BLaER1 (cell line): Measurements from ENCODE around the gene ATP13A2.

Source experiments
- H3K27ac ChIP-seq: shearing (Covaris generic); formaldehyde crosslinking; 2 replicates; pipeline ENCODE4 v1.8.1; 2022
- H3K27me3 ChIP-seq: shearing (Covaris generic); formaldehyde crosslinking; 2 replicates; pipeline ENCODE4 v1.8.1; 2022
- H3K36me3 ChIP-seq: shearing (Covaris generic); formaldehyde crosslinking; 2 replicates; pipeline ENCODE4 v1.8.1; 2022
- H3K4me1 ChIP-seq: shearing (Covaris generic); formaldehyde crosslinking; 2 replicates; pipeline ENCODE4 v1.8.1; 2022
- H3K4me2 ChIP-seq: shearing (Covaris generic); formaldehyde crosslinking; 2 replicates; pipeline ENCODE4 v1.8.1; 2022
- H3K4me3 ChIP-seq: shearing (Covaris generic); formaldehyde crosslinking; 2 replicates; pipeline ENCODE4 v1.8.1; 2022
- H3K9ac ChIP-seq: shearing (Covaris generic); formaldehyde crosslinking; 2 replicates; pipeline ENCODE4 v1.8.1; 2022
- H3K9me3 ChIP-seq: shearing (Covaris generic); formaldehyde crosslinking; 2 replicates; pipeline ENCODE4 v1.8.1; 2022
- H4K20me1 ChIP-seq: shearing (Covaris generic); formaldehyde crosslinking; 2 replicates; pipeline ENCODE4 v1.8.1; 2022
- Cebpa-rat ChIP-seq: shearing (Covaris generic); IDR thresholded peaks from 2 replicates; pipeline ENCODE4 v1.8.1; 2022

ATP13A2 gene

DNA sequence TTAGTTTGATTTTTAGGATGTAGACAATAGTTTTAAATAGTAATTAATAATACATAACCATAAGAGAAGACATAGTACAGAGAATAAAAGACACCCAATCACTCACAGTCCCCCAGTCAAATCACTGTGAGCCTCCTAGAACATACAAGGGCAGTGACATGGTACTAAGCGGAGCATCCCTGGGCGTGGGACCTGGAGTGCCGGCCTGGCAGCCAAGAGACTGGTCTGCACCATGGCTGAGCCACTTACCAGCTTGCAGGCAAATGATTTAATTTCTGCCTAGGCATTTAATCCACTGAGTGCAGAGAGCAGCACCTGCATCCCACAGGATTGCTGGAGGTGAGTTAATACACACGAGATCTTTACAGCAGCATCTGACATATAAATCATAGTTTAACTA is 21.8 kb upstream of the ATP13A2 start:
- no peak overlapping the region for H3K9ac ChIP-seq

GRCh38 chr1:17032741-17033140 is 21.0 kb upstream of the ATP13A2 start:
- Histone ChIP-seq H3K36me3 (peaks cover 84% of the 10 kb centered on the region), H3K4me3 (no peak overlapping the region), H3K4me1 (no peaks in the 10 kb centered on the region), H3K27ac (no peak overlapping the region), H3K9ac (no peak overlapping the region), H4K20me1 (peaks cover 54% of the 10 kb centered on the region), H3K27me3 (no peaks in the 10 kb centered on the region), H3K4me2 (no peak overlapping the region), H3K9me3 (no peaks in the 10 kb centered on the region)
- TF ChIP-seq Cebpa-rat: no peak

More for the DNA sequence above, 21.8 kb upstream of the ATP13A2 start:
- peaks cover 58% of the 10 kb centered on the region for H4K20me1 ChIP-seq
- no peak overlapping the region for H3K27ac ChIP-seq
- H3K36me3 ChIP-seq: peaks cover 84% of the 10 kb centered on the region
- no peaks in the 10 kb centered on the region for H3K27me3 ChIP-seq
- H3K9me3 ChIP-seq: no peaks in the 10 kb centered on the region
- no peak overlapping the region for H3K4me2 ChIP-seq
- no peak overlapping the region for H3K4me3 ChIP-seq
- no peak for TF ChIP-seq Cebpa-rat
- no peaks in the 10 kb centered on the region for H3K4me1 ChIP-seq

DNA sequence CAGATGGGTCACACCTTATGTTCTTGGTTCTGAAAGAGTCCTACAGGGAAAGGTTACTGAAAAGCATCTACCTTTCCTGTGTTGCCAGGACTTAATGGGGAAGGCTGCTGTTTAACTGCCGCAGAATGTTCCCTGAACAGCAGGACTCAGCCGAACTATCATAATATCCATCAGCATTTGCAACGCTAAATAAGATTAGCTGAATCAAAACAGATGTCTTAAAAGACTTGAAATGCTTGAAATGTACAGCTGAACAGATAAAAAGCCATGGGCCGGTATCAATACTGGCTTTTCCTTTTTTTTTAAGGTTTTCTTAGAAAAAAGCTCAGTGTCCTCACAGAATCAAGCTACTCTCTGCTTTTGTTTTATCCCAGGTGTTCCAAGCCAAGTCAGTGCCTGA is 19.7 kb upstream of the ATP13A2 start:
- Histone ChIP-seq H3K27me3 (no peaks in the 10 kb centered on the region), H4K20me1 (peaks cover 64% of the 10 kb centered on the region), H3K27ac (no peak overlapping the region), H3K36me3 (peaks cover 88% of the 10 kb centered on the region), H3K9me3 (no peaks in the 10 kb centered on the region), H3K4me2 (no peak overlapping the region), H3K4me1 (no peaks in the 10 kb centered on the region), H3K9ac (no peak overlapping the region), H3K4me3 (no peak overlapping the region)
- no peak for TF ChIP-seq Cebpa-rat

- H3K36me3 ChIP-seq: peaks cover 96% of the 10 kb centered on the region
- H3K27ac ChIP-seq: no peak overlapping the region
- no peaks in the 10 kb centered on the region for H3K4me1 ChIP-seq
- no peaks in the 10 kb centered on the region for H3K9me3 ChIP-seq
- H3K4me3 ChIP-seq: no peak overlapping the region
- H3K9ac ChIP-seq: no peak overlapping the region
- H3K4me2 ChIP-seq: no peak overlapping the region
- H4K20me1 ChIP-seq: peaks cover 53% of the 10 kb centered on the region
- no peak for TF ChIP-seq Cebpa-rat
- no peaks in the 10 kb centered on the region for H3K27me3 ChIP-seq
Observed at GRCh38 chr1:17030206-17030605, 18.5 kb upstream of the ATP13A2 start.

- Histone ChIP-seq H3K9ac (no peak overlapping the region), H3K27me3 (no peaks in the 10 kb centered on the region), H3K36me3 (peaks cover 97% of the 10 kb centered on the region), H3K9me3 (no peaks in the 10 kb centered on the region), H3K4me3 (no peak overlapping the region), H3K27ac (no peak overlapping the region), H3K4me1 (peaks cover 11% of the 10 kb centered on the region), H3K4me2 (no peak overlapping the region), H4K20me1 (peaks cover 41% of the 10 kb centered on the region; the same call in 1 of the 2 replicates)
- no peak for TF ChIP-seq Cebpa-rat
Observed at GRCh38 chr1:17028662-17029188, 17.0 kb upstream of the ATP13A2 start.

DNA sequence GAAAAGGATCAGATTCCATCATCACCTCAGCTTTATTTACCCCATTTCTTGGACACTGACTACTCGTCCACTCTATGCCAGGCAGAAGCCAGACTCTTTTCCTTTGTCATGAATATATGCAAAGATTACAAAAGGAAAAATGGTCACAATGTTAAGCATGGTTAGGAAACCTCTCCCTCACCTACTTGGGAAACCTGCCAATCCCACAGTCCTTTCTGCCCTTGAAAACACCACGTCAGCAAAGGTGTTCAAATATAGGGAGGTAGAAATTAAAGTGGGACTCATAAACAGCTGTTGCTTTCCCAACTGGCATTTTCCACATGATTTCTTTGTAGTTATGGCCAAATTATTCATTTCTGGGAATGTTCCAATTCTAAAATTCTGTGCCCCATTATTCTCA is 16.2 kb upstream of the ATP13A2 start:
- no peaks in the 10 kb centered on the region for H3K9me3 ChIP-seq
- peaks cover 18% of the 10 kb centered on the region for H3K4me1 ChIP-seq
- H3K4me3 ChIP-seq: no peak overlapping the region
- peaks cover 97% of the 10 kb centered on the region for H3K36me3 ChIP-seq
- no peak overlapping the region for H3K27ac ChIP-seq
- no peak overlapping the region for H3K9ac ChIP-seq
- TF ChIP-seq Cebpa-rat: no peak
- H4K20me1 ChIP-seq: peaks cover 36% of the 10 kb centered on the region; the same call in 1 of the 2 replicates
- H3K27me3 ChIP-seq: no peaks in the 10 kb centered on the region
- H3K4me2 ChIP-seq: no peak overlapping the region

- H3K9me3 ChIP-seq: no peaks in the 10 kb centered on the region
- no peak overlapping the region for H3K27ac ChIP-seq
- H3K4me1 ChIP-seq: peaks cover 18% of the 10 kb centered on the region
- no peak overlapping the region for H3K9ac ChIP-seq
- peaks cover 31% of the 10 kb centered on the region; the same call in 1 of the 2 replicates for H4K20me1 ChIP-seq
- no peak overlapping the region for H3K4me3 ChIP-seq
- H3K27me3 ChIP-seq: no peaks in the 10 kb centered on the region
- no peak overlapping the region for H3K4me2 ChIP-seq
- peaks cover 97% of the 10 kb centered on the region for H3K36me3 ChIP-seq
- TF ChIP-seq Cebpa-rat: no peak
Observed at GRCh38 chr1:17027403-17027802, 15.7 kb upstream of the ATP13A2 start.

- Histone ChIP-seq H4K20me1 (peaks cover 30% of the 10 kb centered on the region; the same call in 1 of the 2 replicates), H3K4me1 (peaks cover 18% of the 10 kb centered on the region), H3K27ac (no peak overlapping the region), H3K9ac (no peak overlapping the region), H3K36me3 (peaks cover 99% of the 10 kb centered on the region), H3K27me3 (no peaks in the 10 kb centered on the region), H3K4me3 (no peak overlapping the region), H3K4me2 (no peak overlapping the region), H3K9me3 (no peaks in the 10 kb centered on the region)
- no peak for TF ChIP-seq Cebpa-rat
Observed at GRCh38 chr1:17024721-17025120, 13.0 kb upstream of the ATP13A2 start.

GRCh38 chr1:17023573-17023972 is 11.8 kb upstream of the ATP13A2 start:
- H4K20me1 ChIP-seq: peaks cover 20% of the 10 kb centered on the region; the same call in 1 of the 2 replicates
- no peak overlapping the region for H3K4me3 ChIP-seq
- H3K27me3 ChIP-seq: no peaks in the 10 kb centered on the region
- H3K9me3 ChIP-seq: no peaks in the 10 kb centered on the region
- no peak overlapping the region for H3K27ac ChIP-seq
- no peak overlapping the region for H3K4me2 ChIP-seq
- TF ChIP-seq Cebpa-rat: no peak
- no peak overlapping the region for H3K9ac ChIP-seq
- H3K36me3 ChIP-seq: peaks cover 99% of the 10 kb centered on the region
- peaks cover 18% of the 10 kb centered on the region for H3K4me1 ChIP-seq

DNA sequence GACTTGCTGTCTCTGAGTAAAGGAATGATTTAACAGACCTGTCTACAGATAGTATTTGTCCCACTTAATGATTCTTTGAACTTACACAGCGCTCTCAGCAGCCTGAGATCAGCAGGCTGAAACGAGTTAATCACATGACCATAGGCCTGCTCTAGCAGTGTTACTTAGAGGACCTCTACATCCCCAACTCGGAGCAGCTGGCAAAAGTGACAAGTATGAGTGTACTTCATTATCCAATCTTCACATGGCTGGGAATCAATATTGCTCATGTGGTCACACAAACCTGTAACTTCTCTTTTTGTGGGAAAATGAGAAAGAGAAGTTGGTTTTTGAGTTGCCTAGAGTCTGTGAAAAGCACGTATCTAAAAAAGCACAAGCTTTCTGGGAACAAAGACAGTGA is 11.4 kb upstream of the ATP13A2 start:
- Histone ChIP-seq H4K20me1 (peaks cover 20% of the 10 kb centered on the region; the same call in 1 of the 2 replicates), H3K27me3 (no peaks in the 10 kb centered on the region), H3K4me3 (no peak overlapping the region), H3K36me3 (peaks cover 99% of the 10 kb centered on the region), H3K4me2 (no peak overlapping the region), H3K9me3 (no peaks in the 10 kb centered on the region), H3K4me1 (peaks cover 18% of the 10 kb centered on the region), H3K9ac (no peak overlapping the region), H3K27ac (no peak overlapping the region)
- TF ChIP-seq Cebpa-rat: no peak

DNA sequence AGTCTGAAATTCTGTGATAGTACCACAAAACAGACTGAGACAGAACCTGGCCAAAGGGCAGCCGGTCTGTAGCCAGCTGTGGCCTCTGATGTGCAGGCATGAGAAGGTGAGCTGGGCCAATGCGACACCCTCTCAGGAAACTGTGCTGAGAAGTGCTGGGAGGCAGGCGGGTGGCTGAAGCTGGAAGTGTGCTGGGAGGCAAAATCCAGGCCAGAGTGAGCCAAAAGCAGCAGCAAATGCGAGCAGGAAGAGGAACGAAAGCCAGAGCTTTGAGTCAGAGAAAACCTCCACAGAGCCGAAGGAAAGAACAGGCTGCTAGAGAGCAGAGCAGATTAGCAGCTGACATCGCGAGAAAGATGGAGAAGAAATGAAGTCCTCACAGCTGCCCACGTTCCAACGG is 10.2 kb upstream of the ATP13A2 start:
- Histone ChIP-seq H3K36me3 (peaks cover 95% of the 10 kb centered on the region), H4K20me1 (peaks cover 8% of the 10 kb centered on the region; the same call in 1 of the 2 replicates), H3K27me3 (no peaks in the 10 kb centered on the region), H3K4me3 (no peak overlapping the region), H3K9ac (no peak overlapping the region), H3K9me3 (no peaks in the 10 kb centered on the region), H3K27ac (no peak overlapping the region), H3K4me2 (no peak overlapping the region), H3K4me1 (peaks cover 18% of the 10 kb centered on the region)
- TF ChIP-seq Cebpa-rat: no peak
